Keratinocyte (primary cell): ENCODE measurements around the gene EXOC3L1.

Source experiments
- CTCF ChIP-seq, 3 experiments: IDR thresholded peaks in 1 of 3; conservative IDR thresholded peaks in 1 of 3; optimal IDR thresholded peaks in 1 of 3; 2 replicates in 2 of 3; 3 replicates in 1 of 3; pipeline versions ENCODE3 to v1.5.1; 2011; ENCODE audit warnings: low read length in 3 of 3, mild to moderate bottlenecking in 3 of 3, moderate library complexity in 2 of 3, control low read depth in 1 of 3, inconsistent platforms in 1 of 3; ENCODE audit not compliant: insufficient read depth in 2 of 3; ENCODE audit errors: extremely low read depth in 1 of 3
- EZH2 ChIP-seq: IDR thresholded peaks from one replicate; pipeline ENCODE4 v1.6.1; 2012; ENCODE audit warnings: inconsistent platforms, mild to moderate bottlenecking, low read length, moderate library complexity

- TF ChIP-seq EZH2, result no peak
- TF ChIP-seq CTCF (optimal IDR thresholded peaks at IDR 0.05 in 1 of 3, IDR thresholded peaks at IDR 0.05 in 1 of 3, conservative IDR thresholded peaks at IDR 0.05 in 1 of 3; ENCODE audit: extremely low read depth in 1 of 3, insufficient read depth in 2 of 3, low read length in 3 of 3), result peak; percentile 62 to 97 (median 83)
These were observed 9.3 kb upstream of the EXOC3L1 start, which contains the start of gene ELMO3 for GRCh38 chr16:67199011-67199807.
